Lung (tissue), 12 donors: ENCODE measurements around the gene TTYH3. TPM values are rescaled to one million over a fixed set of nuclear protein-coding genes. Genes with fewer than 3 reads are reported as not detected.

ENCODE experiments used
- ATAC-seq: fragments of 200-7000 bp; cut with Tn5 transposase; one replicate; pipeline ENCODE4 v1.9.1; 2020; ENCODE audit warnings: moderate number of reproducible peaks; ENCODE audit not compliant: insufficient read depth, low FRiP score
- DNase-seq, 3 donors: peaks; one replicate each; pipeline ENCODE4 v3.0.0-alpha.2; 2013 to 2017
- H3K27ac ChIP-seq, 2 donors: one replicate each; pipeline ENCODE4 v1.5.1; 2013; ENCODE audit warnings: mild to moderate bottlenecking in 2 of 2, moderate library complexity in 2 of 2, control low read depth in 1 of 2, inconsistent platforms in 1 of 2, low read depth in 1 of 2, low read length in 1 of 2
- H3K27me3 ChIP-seq, 3 donors: one replicate each; pipeline ENCODE4 v1.5.1; 2013; ENCODE audit warnings: low read length in 2 of 3; ENCODE audit not compliant: control insufficient read depth in 3 of 3, insufficient read depth in 3 of 3
- H3K36me3 ChIP-seq, 4 donors: one replicate each; pipeline ENCODE4 v1.5.1; 2013; ENCODE audit warnings: low read length in 4 of 4, mild to moderate bottlenecking in 1 of 4, moderate library complexity in 1 of 4; ENCODE audit not compliant: control insufficient read depth in 4 of 4, insufficient read depth in 4 of 4
- H3K4me1 ChIP-seq, 5 donors: one replicate each; pipeline ENCODE4 v1.5.1; 2013; ENCODE audit warnings: low read length in 5 of 5, mild to moderate bottlenecking in 2 of 5, moderate library complexity in 1 of 5; ENCODE audit not compliant: control insufficient read depth in 5 of 5, insufficient read depth in 5 of 5
- H3K4me3 ChIP-seq: one replicate; pipeline ENCODE4 v1.5.1; 2013; ENCODE audit warnings: mild to moderate bottlenecking, control low read depth, moderate library complexity
- H3K9ac ChIP-seq, 2 donors: one replicate each; pipeline ENCODE4 v1.5.1; 2013; ENCODE audit warnings: low read length in 2 of 2, control low read depth in 1 of 2; ENCODE audit not compliant: insufficient read depth in 1 of 2
- H3K9me3 ChIP-seq, 4 donors: one replicate each; pipeline ENCODE4 v1.5.1; 2013; ENCODE audit warnings: low read length in 3 of 4, mild to moderate bottlenecking in 1 of 4, moderate library complexity in 1 of 4; ENCODE audit not compliant: control insufficient read depth in 4 of 4, insufficient read depth in 3 of 4
- WGBS, 2 donors: extraction: QIAGEN DNeasy Blood & Tissue Kit; methylation state at CpG; one replicate each; pipeline ENCODE4 v1.1.7; 2013; 5-methylcytosine and 5-hydroxymethylcytosine counted together
- polyA plus RNA-seq, 2 donors: library from polyadenylated mRNA; stranded (reverse); fragments of 200-250 nt; gene quantifications; one replicate each; pipeline ENCODE4 v1.2.1, GENCODE V29; 2013
- total RNA-seq, 2 donors: library from RNA; depleted of rRNA in 1 of 2; stranded (reverse); fragments of >200 nt in 1 of 2; gene quantifications; one replicate each; pipeline ENCODE4 v1.2.1, GENCODE V29; 2014 to 2021
- TF ChIP-seq, protein P1 (sequence below): IDR thresholded peaks from 2 replicates; pipeline ENCODE4 v1.5.1; 2012; ENCODE audit warnings: mild to moderate bottlenecking; ENCODE audit errors: control extremely low read depth, extremely low read depth
- donor health status: control.
- donor health status: control.
- donor health status: Bipolar disorder and iron deficiency.
- donor health status: healthy.
- donor health status: DM: yes; HTN: yes; CAD: no.

TTYH3 gene
- total and polyA plus RNA-seq, 4 donors, result 14.3 to 74.0 (median 55.8) TPM

DNA sequence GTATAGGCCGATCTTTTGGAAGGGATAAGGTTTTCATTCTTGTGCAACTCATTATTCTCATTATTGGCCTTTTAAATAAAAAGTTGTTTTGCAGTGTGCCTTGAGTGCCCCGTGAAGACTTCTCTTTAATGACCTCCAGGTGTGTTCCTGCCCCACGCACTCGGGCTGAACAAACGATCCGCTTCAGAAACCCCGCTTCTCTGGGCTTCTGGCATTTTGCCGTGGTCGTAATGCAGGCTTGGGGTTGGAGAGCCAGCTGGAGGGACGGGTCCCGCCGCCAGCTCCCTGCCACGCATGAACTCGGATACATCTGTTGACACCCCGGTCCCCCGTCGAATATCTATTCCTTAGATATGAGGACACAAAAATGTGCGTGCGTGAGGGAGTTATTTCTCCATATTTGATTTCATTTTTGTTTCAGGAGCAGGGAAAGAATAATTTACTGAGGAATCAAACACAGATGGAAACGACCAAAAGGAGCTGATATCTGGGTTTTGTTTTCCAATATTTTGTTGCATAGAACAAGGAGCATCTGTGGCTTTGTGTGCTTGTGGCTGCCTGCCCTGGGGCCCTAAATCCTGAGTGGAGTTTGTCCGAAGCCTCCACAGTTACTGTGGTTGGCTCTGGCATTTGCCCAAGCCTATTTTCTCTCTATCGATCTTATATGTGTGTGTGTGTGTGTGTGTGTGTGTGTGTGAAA is 17.0 kb upstream of the TTYH3 start:
- Histone ChIP-seq H3K4me1 (peaks cover 2 to 60% (median 29%) of the 10 kb centered on the region in 5 donors), H3K4me3 (no peak overlapping the region), H3K36me3 (peaks cover 0 to 4% (median 0%) of the 10 kb centered on the region in 4 donors), H3K9ac (peak overlapping the region in 1 of 2 donors; percentile 61), H3K27ac (no peak overlapping the region), H3K27me3 (no peaks in the 10 kb centered on the region), H3K9me3 (no peaks in the 10 kb centered on the region)
- ATAC-seq, result no peak
- DNase-seq, result peak; percentile 88 to 91 (median 90)
- WGBS, 2 donors, result 53 to 76% methylated on average over 22 of the region's 22 CpGs
- TF ChIP-seq, protein P1, sequence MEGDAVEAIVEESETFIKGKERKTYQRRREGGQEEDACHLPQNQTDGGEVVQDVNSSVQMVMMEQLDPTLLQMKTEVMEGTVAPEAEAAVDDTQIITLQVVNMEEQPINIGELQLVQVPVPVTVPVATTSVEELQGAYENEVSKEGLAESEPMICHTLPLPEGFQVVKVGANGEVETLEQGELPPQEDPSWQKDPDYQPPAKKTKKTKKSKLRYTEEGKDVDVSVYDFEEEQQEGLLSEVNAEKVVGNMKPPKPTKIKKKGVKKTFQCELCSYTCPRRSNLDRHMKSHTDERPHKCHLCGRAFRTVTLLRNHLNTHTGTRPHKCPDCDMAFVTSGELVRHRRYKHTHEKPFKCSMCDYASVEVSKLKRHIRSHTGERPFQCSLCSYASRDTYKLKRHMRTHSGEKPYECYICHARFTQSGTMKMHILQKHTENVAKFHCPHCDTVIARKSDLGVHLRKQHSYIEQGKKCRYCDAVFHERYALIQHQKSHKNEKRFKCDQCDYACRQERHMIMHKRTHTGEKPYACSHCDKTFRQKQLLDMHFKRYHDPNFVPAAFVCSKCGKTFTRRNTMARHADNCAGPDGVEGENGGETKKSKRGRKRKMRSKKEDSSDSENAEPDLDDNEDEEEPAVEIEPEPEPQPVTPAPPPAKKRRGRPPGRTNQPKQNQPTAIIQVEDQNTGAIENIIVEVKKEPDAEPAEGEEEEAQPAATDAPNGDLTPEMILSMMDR, result no peak

DNA sequence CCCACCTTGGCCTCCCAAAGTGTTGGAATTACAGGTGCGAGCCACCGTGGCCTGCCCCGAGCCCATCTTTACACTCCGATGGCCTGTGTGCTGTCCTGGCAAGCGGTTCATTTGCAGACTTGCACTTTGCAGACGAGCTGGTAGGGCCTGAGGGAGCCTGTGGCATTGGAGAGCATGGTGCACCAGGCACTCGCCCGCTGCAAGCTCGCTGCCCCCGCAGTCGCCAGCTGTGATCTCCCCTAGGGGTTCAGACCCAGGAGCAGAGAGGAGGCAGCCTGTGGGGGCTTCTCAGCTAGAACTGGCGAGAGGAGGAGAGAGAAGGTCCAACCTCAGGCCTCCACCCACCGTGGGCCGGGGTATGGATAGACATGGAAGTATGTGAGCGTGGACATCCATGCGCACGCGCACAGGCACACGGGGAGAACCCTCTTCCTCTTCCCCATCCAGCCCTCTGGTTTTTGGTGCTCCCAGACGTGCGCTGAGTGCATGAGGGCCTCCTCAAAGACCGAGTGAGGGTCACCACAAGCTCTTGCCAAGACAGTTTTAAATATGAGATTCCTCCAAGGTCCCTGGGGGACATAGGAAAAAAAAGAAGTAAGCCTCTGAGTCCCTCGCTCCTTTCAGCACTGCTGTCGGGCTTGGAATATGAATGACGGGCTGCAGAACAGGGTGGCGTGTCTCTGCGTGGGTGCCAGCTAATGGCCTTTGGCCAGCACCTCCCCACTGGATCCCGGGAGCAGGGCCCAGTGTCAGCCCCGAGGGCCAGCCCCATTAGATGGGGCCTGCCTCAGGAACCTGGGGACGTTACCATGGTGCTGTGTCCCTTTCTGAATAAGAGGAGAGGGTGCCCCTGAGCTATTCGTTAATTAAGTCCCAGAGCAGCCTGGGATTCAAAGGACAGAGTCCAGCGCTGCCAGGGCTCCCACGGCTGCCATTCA is 15.1 kb upstream of the TTYH3 start:
- WGBS, 2 donors, result 88 to 93% methylated on average over 33 of the region's 33 CpGs

DNA sequence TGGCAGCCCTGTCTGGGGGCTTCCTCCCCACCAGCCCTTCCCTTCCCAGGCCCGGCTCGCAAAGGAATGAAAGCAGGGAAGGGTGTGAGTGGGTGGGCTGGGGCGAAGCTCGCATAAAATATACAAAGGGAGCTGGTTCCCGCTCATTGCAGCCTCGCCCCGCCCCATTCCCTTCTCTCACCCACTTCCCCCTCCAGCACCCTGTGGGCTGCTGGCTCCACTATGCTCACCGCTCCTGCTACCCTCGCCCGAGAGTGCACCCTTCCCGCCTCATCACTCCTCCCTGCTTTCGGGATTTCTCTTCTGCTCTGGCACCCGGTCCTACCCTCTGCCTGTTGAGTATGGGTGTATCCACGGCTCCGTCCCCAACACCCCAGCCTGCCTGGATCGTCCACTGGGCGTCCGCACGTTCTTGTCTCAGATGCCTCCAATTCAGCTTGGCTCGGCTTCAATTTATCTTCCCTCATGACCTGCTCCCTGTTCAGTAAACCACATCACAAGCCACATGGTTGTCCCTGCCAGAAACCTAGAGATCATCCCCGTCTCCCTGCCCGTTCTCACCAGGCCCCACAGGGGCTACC is 14.4 kb upstream of the TTYH3 start:
- DNase-seq, result peak; percentile 66 to 78 (median 70)

More for the DNA sequence above, 15.1 kb upstream of the TTYH3 start:
- Histone ChIP-seq H3K27me3 (no peaks in the 10 kb centered on the region), H3K9ac (no peak overlapping the region), H3K27ac (no peak overlapping the region), H3K9me3 (no peaks in the 10 kb centered on the region), H3K4me3 (no peak overlapping the region), H3K4me1 (peaks cover 2 to 69% (median 36%) of the 10 kb centered on the region in 5 donors), H3K36me3 (no peaks in the 10 kb centered on the region)
- no peak for ATAC-seq
- DNase-seq, result peak in 2 of 3 donors; percentile 52 to 65
- TF ChIP-seq, protein P1, result no peak

More for the DNA sequence above, 14.4 kb upstream of the TTYH3 start:
- Histone ChIP-seq H3K36me3 (no peaks in the 10 kb centered on the region), H3K27me3 (no peaks in the 10 kb centered on the region), H3K9me3 (no peaks in the 10 kb centered on the region), H3K27ac (no peak overlapping the region), H3K9ac (peak overlapping the region in 1 of 2 donors; percentile 19), H3K4me1 (peaks cover 3 to 76% (median 40%) of the 10 kb centered on the region in 5 donors), H3K4me3 (no peak overlapping the region)
- 60 to 79% methylated on average over 22 of the region's 22 CpGs for WGBS, 2 donors
- ATAC-seq, result no peak
- TF ChIP-seq, protein P1, result no peak
